ENCODE results near the gene STPG1. TPM values are rescaled to one million over a fixed set of nuclear protein-coding genes. Genes with fewer than 3 reads are reported as not detected.

The STPG1 gene
- polyA plus RNA-seq, 1 donor from 2014 or later, result 0.89 TPM

DNA sequence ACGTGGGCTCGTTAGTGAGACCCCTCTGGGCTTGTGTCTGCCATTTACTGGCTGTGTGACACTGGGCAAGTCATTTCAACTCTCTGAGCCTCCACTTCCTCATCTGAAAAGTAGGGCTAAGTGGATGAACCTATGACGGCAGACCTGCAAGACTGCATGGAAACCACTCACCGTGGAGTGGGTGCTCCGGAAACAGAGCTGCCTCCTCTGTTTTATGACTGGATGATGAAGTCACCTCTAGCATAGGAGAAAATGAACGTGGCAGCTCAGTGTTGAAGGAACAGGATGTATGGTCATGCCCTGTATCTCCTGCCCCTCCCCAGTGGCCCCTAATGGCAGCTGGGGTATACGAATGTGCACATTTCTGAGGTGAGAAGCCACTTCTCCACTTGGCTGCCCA is 40.5 kb downstream of the STPG1 start:
- H2AFZ ChIP-seq (ENCODE audit: low read depth, low read length), result no peak overlapping the region
- no peaks in the 10 kb centered on the region for H3K79me2 ChIP-seq (replicated peaks; ENCODE audit: insufficient read depth, low read length)
- H3K36me3 ChIP-seq (ENCODE audit: insufficient read depth, low read length), result no peaks in the 10 kb centered on the region
- TF ChIP-seq POLR2AphosphoS5 (IDR thresholded peaks at IDR 0.05) (no peak), EZH2 (IDR thresholded peaks at IDR 0.05; ENCODE audit: borderline replicate concordance, insufficient read depth, low read length, poor library complexity, severe bottlenecking) (no peak)
- H3F3A ChIP-seq (ENCODE audit: insufficient read depth, low read length, poor library complexity, severe bottlenecking), result no peaks in the 10 kb centered on the region
- H3K9ac ChIP-seq (ENCODE audit: low read length), result no peak overlapping the region
- no peaks in the 10 kb centered on the region for H3K27me3 ChIP-seq (ENCODE audit: insufficient read depth, low read depth, low read length)
- no peak overlapping the region for H3K27ac ChIP-seq (ENCODE audit: low read length)
- no peak overlapping the region for H3K4me3 ChIP-seq (ENCODE audit: low read length)
- H3K9me2 ChIP-seq (ENCODE audit: insufficient read depth, low read length), result no peaks in the 10 kb centered on the region
- no peaks in the 10 kb centered on the region for H4K20me1 ChIP-seq (ENCODE audit: insufficient read depth)
- no peak overlapping the region for H3K4me2 ChIP-seq (ENCODE audit: low read length)
- no peaks in the 10 kb centered on the region for H3K9me3 ChIP-seq (ENCODE audit: low read length)

- H3K79me2 ChIP-seq (replicated peaks; ENCODE audit: insufficient read depth, low read length), result no peaks in the 10 kb centered on the region
- H3K9me2 ChIP-seq (ENCODE audit: insufficient read depth, low read length), result no peaks in the 10 kb centered on the region
- H3K4me2 ChIP-seq (ENCODE audit: low read length), result no peak overlapping the region
- no peaks in the 10 kb centered on the region for H3K27me3 ChIP-seq (ENCODE audit: insufficient read depth, low read depth, low read length)
- TF ChIP-seq SMC3 (conservative IDR thresholded peaks at IDR 0.05; ENCODE audit: poor library complexity) (no peak), EP300 (conservative IDR thresholded peaks at IDR 0.05; ENCODE audit: poor library complexity, severe bottlenecking) (no peak), TAF1 (IDR thresholded peaks at IDR 0.05; ENCODE audit: low read depth) (no peak), EZH2 (IDR thresholded peaks at IDR 0.05; ENCODE audit: borderline replicate concordance, insufficient read depth, low read length, poor library complexity, severe bottlenecking) (no peak)
- TF ChIP-seq, protein P1, sequence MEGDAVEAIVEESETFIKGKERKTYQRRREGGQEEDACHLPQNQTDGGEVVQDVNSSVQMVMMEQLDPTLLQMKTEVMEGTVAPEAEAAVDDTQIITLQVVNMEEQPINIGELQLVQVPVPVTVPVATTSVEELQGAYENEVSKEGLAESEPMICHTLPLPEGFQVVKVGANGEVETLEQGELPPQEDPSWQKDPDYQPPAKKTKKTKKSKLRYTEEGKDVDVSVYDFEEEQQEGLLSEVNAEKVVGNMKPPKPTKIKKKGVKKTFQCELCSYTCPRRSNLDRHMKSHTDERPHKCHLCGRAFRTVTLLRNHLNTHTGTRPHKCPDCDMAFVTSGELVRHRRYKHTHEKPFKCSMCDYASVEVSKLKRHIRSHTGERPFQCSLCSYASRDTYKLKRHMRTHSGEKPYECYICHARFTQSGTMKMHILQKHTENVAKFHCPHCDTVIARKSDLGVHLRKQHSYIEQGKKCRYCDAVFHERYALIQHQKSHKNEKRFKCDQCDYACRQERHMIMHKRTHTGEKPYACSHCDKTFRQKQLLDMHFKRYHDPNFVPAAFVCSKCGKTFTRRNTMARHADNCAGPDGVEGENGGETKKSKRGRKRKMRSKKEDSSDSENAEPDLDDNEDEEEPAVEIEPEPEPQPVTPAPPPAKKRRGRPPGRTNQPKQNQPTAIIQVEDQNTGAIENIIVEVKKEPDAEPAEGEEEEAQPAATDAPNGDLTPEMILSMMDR (IDR thresholded peaks at IDR 0.05; ENCODE audit: poor library complexity, severe bottlenecking), result no peak
- TF ChIP-seq, protein P2, sequence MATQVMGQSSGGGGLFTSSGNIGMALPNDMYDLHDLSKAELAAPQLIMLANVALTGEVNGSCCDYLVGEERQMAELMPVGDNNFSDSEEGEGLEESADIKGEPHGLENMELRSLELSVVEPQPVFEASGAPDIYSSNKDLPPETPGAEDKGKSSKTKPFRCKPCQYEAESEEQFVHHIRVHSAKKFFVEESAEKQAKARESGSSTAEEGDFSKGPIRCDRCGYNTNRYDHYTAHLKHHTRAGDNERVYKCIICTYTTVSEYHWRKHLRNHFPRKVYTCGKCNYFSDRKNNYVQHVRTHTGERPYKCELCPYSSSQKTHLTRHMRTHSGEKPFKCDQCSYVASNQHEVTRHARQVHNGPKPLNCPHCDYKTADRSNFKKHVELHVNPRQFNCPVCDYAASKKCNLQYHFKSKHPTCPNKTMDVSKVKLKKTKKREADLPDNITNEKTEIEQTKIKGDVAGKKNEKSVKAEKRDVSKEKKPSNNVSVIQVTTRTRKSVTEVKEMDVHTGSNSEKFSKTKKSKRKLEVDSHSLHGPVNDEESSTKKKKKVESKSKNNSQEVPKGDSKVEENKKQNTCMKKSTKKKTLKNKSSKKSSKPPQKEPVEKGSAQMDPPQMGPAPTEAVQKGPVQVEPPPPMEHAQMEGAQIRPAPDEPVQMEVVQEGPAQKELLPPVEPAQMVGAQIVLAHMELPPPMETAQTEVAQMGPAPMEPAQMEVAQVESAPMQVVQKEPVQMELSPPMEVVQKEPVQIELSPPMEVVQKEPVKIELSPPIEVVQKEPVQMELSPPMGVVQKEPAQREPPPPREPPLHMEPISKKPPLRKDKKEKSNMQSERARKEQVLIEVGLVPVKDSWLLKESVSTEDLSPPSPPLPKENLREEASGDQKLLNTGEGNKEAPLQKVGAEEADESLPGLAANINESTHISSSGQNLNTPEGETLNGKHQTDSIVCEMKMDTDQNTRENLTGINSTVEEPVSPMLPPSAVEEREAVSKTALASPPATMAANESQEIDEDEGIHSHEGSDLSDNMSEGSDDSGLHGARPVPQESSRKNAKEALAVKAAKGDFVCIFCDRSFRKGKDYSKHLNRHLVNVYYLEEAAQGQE (IDR thresholded peaks at IDR 0.05; ENCODE audit: borderline replicate concordance), result no peak
- no peak overlapping the region for H2AFZ ChIP-seq (ENCODE audit: low read depth, low read length)
- H3K9me3 ChIP-seq (ENCODE audit: low read length), result no peaks in the 10 kb centered on the region
- no peaks in the 10 kb centered on the region for H3F3A ChIP-seq (ENCODE audit: insufficient read depth, low read length, poor library complexity, severe bottlenecking)
- no peak overlapping the region for H3K27ac ChIP-seq (ENCODE audit: low read length)
- no peak overlapping the region for H3K9ac ChIP-seq (ENCODE audit: low read length)
- H3K36me3 ChIP-seq (ENCODE audit: insufficient read depth, low read length), result no peaks in the 10 kb centered on the region
- H3K4me3 ChIP-seq (ENCODE audit: low read length), result no peak overlapping the region
- no peaks in the 10 kb centered on the region for H4K20me1 ChIP-seq (ENCODE audit: insufficient read depth)
These were observed 43.8 kb downstream of the STPG1 start for GRCh38 chr1:24369801-24370200.

- Histone ChIP-seq H3K9me2 (ENCODE audit: insufficient read depth, low read length) (no peaks in the 10 kb centered on the region), H2AFZ (ENCODE audit: low read depth, low read length) (no peak overlapping the region)
These were observed 44.4 kb downstream of the STPG1 start for GRCh38 chr1:24369199-24369598.

More at GRCh38 chr1:24369199-24369598, 44.4 kb downstream of the STPG1 start:
- no peak overlapping the region for H3K4me3 ChIP-seq (ENCODE audit: low read length)
- no peak overlapping the region for H3K9ac ChIP-seq (ENCODE audit: low read length)
- no peak for TF ChIP-seq TAF1 (IDR thresholded peaks at IDR 0.05; ENCODE audit: low read depth)
- TF ChIP-seq RAD21 (conservative IDR thresholded peaks at IDR 0.05), result no peak
- TF ChIP-seq, protein P1 (IDR thresholded peaks at IDR 0.05; ENCODE audit: poor library complexity, severe bottlenecking), result no peak
- no peak for TF ChIP-seq EZH2 (IDR thresholded peaks at IDR 0.05; ENCODE audit: borderline replicate concordance, insufficient read depth, low read length, poor library complexity, severe bottlenecking)
- no peak for TF ChIP-seq SMC3 (conservative IDR thresholded peaks at IDR 0.05; ENCODE audit: poor library complexity)
- TF ChIP-seq MXI1 (conservative IDR thresholded peaks at IDR 0.05; ENCODE audit: poor library complexity, severe bottlenecking), result no peak
- TF ChIP-seq, protein P2 (IDR thresholded peaks at IDR 0.05; ENCODE audit: borderline replicate concordance), result no peak
- no peak for TF ChIP-seq EP300 (conservative IDR thresholded peaks at IDR 0.05; ENCODE audit: poor library complexity, severe bottlenecking)
- TF ChIP-seq POLR2AphosphoS5 (IDR thresholded peaks at IDR 0.05), result no peak
- no peaks in the 10 kb centered on the region for H3F3A ChIP-seq (ENCODE audit: insufficient read depth, low read length, poor library complexity, severe bottlenecking)
- H3K79me2 ChIP-seq (replicated peaks; ENCODE audit: insufficient read depth, low read length), result no peaks in the 10 kb centered on the region
- H3K27me3 ChIP-seq (ENCODE audit: insufficient read depth, low read depth, low read length), result no peaks in the 10 kb centered on the region
- H3K4me2 ChIP-seq (ENCODE audit: low read length), result no peak overlapping the region
- no peak overlapping the region for H3K27ac ChIP-seq (ENCODE audit: low read length)
- H4K20me1 ChIP-seq (ENCODE audit: insufficient read depth), result no peaks in the 10 kb centered on the region
- H3K36me3 ChIP-seq (ENCODE audit: insufficient read depth, low read length), result no peaks in the 10 kb centered on the region
- no peaks in the 10 kb centered on the region for H3K9me3 ChIP-seq (ENCODE audit: low read length)

Measured in neural cell (in vitro differentiated cells).